Dermis microvascular lymphatic vessel endothelial cell (primary cell): ENCODE results near the gene COMP. TPM values are rescaled to one million over a fixed set of nuclear protein-coding genes. Genes with fewer than 3 reads are reported as not detected.

Experiments
- total RNA-seq: library from RNA; depleted of rRNA; stranded (reverse); fragments of >200 nt; gene quantifications from 2 replicates; pipeline ENCODE4 v1.2.1, GENCODE V29; 2014

Gene COMP
- total RNA-seq, 1 donor from 2014 or later: not detected

Other genes starting within 250 kb of the COMP start
- 141 and 206 TPM in 2 replicates for gene FKBP8, start 247.7 kb downstream of the COMP start, total RNA-seq
- gene KXD1, start 233.4 kb downstream of the COMP start, total RNA-seq: 54.6 and 70.2 TPM in 2 replicates
- 733 and 1,015 TPM in 2 replicates for gene UBA52, start 219.4 kb downstream of the COMP start, total RNA-seq
- 45.4 and 56.6 TPM in 2 replicates for gene REX1BD, start 202.5 kb downstream of the COMP start, total RNA-seq
- 0.13 TPM in 1 of 2 replicates, not detected in the other for gene CRLF1, start 184.5 kb downstream of the COMP start, total RNA-seq
- gene TMEM59L, start 178.4 kb downstream of the COMP start, total RNA-seq: under 0.01 TPM in 1 of 2 replicates, not detected in the other
- gene KLHL26, start 154.3 kb downstream of the COMP start, total RNA-seq: 1.4 and 2.9 TPM in 2 replicates
- 0.64 and 1.1 TPM in 2 replicates for gene CRTC1, start 107.6 kb downstream of the COMP start, total RNA-seq
- gene UPF1, start 40.7 kb upstream of the COMP start, total RNA-seq: 40.2 and 58.9 TPM in 2 replicates
- 2.4 and 5.1 TPM in 2 replicates for gene CERS1, start 104.9 kb upstream of the COMP start, total RNA-seq
- 161 and 214 TPM in 2 replicates for gene COPE, start 128.1 kb upstream of the COMP start, total RNA-seq
- 42.7 and 43.9 TPM in 2 replicates for gene DDX49, start 128.4 kb upstream of the COMP start, total RNA-seq
- gene HOMER3, start 149.9 kb upstream of the COMP start, total RNA-seq: 96.2 and 232 TPM in 2 replicates
- 11.0 and 16.1 TPM in 2 replicates for gene SUGP2, start 242.2 kb upstream of the COMP start, total RNA-seq
- gene ARMC6, start 242.3 kb upstream of the COMP start, total RNA-seq: 41.0 and 53.7 TPM in 2 replicates